Measurements from ENCODE around the gene BORCS5.

- no peak for TF ChIP-seq CTCF (IDR thresholded peaks at IDR 0.05; ENCODE audit: insufficient read depth, low read length, poor library complexity, severe bottlenecking)
- no peak for TF ChIP-seq EZH2phosphoT487 (conservative IDR thresholded peaks at IDR 0.05; ENCODE audit: low read length)
These were observed 110.4 kb downstream of the BORCS5 start for GRCh38 chr12:12467264-12467663.
